Stimulated activated CD4-positive, alpha-beta T cell treated with anti-CD3 and anti-CD28 coated beads, Interleukin-2, amount 100 ng/mL, for 4 hours (primary cell): ENCODE data around the gene SDC3.

ENCODE experiments used
- DNase-seq: peaks from one replicate; pipeline ENCODE4 v3.0.0-alpha.2; 2020; ENCODE audit warnings: low read depth

SDC3 gene

DNA sequence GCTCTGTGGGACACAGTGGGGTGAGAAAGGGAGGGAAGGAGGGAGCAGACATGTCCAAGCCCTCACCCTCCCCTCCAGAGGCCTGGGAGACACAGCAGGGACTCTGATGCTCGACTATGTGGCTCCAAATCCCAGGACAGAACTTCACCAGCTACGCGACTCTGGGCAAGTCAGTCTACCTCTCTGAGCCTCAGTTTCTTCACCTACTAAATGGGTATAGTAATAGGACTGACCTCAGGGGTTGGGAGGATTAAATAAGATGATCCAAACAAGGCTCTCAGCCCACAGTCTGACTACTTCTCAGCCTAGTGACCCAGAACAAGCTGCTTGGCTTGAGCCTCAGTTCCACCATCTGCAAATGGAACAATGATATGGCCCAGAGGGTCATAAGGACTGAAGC lies 19.6 kb downstream of the SDC3 start:
- DNase-seq: no peak

- DNase-seq: no peak
Observed at GRCh38 chr1:30888391-30888790, 20.2 kb downstream of the SDC3 start.

- no peak for DNase-seq
Observed at GRCh38 chr1:30887485-30888315, 20.9 kb downstream of the SDC3 start.

- no peak for DNase-seq
Observed at GRCh38 chr1:30886710-30887428, 21.7 kb downstream of the SDC3 start.

DNA sequence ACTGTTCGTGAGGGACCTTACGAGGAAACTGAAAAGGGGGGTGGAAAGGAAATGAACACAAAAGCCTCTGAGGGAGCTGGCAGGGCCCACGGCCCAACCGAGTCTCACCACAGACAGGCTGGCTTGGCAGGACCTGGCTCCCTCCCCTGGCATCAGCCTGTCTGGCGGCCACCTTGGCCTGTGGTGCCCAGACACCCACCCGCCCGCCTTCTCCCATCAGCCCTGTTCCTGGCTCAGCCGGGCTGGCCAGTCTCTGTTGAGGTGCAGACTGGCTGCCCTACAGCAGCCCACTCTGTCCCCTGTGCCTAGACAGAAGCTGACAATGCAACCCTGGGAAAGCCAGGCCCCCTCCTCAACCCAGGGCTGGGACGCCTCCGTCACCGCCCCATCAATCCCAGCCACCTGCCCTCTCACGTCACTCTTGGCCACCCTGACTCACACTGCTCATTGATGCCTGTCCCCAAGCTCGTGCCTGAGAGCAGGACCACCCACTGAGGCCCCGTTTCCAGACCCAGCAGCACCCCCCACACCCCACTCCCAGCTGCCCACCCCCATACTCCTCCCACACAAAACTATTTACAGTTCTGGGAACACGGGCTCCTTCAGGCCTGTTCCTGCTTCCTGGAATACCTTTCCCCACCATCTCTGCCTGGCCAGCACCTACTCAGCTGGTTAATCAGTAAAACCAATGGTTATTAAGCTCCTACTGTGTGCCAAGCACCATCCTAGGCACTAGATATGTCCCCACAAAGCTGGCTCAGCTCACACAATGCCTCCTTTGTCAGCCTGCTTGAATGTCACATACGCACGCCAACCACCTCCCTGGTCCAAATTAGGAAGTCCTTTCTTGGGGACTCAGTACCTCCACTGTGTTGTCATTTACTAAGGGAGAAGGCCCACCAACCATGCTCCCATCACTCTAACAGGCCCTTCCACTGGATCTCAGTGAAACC lies 22.7 kb downstream of the SDC3 start:
- no peak for DNase-seq

- no peak for DNase-seq
Observed at GRCh38 chr1:30884723-30885122, 23.8 kb downstream of the SDC3 start.

- no peak for DNase-seq
Observed at GRCh38 chr1:30883389-30884172, 25.0 kb downstream of the SDC3 start.

GRCh38 chr1:30882678-30883388 lies 25.7 kb downstream of the SDC3 start:
- no peak for DNase-seq

- DNase-seq: no peak
Observed at GRCh38 chr1:30881319-30882181, 27.0 kb downstream of the SDC3 start.

DNA sequence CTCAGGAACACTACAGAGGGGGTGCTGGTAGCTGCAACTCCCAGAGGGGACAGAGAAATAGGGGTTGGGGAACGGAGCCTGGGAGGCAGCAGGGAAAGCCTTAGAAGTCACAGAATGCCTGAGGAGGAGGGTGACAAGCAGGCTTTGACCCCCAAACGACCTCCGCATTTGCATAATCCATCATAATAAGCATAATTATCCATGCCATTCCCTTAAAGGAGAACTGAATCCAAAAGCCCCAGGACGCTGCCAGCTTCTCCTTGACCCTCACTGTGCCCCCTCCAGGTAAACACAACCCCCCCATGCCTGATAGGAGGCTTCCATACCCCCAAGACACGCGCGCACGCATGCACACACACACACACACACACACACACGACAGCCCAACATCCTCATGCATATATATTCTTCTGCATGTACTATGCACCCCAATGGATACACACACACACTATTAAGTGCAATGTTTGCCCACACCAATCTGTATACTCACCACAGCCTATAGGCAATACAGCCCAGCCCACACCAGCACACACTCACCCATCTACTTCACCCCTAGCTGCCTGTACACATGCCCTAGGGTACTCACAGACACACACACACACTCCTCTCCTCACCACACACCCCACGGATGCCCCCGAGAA lies 27.8 kb downstream of the SDC3 start:
- DNase-seq: no peak

DNA sequence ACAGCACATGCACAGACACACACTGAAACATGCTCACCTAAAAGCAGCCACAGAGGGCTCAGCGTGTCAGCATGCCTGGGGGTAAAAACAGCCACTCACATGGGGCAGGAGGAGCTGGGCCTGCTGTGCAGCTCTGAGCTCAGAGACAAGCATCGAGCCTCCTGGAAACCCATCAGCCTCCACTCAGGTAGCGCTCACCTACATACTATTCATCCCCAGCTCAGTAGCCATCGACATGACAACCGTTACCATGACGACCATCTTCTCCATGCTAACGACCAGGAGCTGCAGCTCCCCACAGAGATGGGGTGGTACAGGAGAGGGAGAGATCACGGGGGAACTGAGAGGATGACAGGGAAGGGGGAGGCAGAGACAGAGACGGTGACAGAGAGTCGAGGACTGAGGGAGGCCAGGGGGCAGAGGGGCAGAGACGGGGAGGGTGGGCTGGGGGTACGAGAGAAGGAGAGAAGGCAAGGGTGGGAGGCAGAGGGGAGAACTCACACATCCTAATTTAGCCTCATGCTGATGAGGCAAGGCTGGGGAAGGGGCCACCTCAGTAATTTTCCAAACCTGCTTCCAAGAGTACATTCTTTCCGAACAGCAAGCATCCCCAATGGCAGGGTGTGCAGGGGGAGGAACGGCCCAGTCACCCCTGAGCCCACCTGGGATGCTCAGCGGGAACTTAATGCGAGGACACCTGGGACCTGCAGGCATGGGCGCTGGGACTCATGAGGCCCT lies 28.4 kb downstream of the SDC3 start:
- no peak for DNase-seq

- DNase-seq: no peak
Observed at GRCh38 chr1:30879126-30879786, 29.3 kb downstream of the SDC3 start.

DNA sequence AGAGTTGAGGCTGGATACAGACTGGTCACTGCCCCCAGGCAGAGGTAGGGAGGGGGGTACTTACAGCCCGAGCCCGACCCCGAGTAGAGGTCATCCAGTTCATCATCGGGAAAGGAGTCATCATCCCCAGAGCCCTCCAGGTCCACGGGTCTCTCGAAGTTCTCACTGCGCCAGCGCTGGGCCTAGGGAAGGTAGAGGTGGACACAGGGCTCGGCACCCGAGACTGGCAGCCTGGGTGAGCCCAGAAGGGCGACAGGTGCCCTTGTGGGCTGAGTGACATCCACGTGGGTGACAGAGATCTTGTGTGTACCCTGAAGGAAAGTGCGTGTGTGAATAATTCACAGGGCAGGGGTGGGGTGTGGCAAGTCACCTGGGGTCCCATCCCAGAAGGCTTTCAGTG lies 30.0 kb downstream of the SDC3 start:
- no peak for DNase-seq

DNA sequence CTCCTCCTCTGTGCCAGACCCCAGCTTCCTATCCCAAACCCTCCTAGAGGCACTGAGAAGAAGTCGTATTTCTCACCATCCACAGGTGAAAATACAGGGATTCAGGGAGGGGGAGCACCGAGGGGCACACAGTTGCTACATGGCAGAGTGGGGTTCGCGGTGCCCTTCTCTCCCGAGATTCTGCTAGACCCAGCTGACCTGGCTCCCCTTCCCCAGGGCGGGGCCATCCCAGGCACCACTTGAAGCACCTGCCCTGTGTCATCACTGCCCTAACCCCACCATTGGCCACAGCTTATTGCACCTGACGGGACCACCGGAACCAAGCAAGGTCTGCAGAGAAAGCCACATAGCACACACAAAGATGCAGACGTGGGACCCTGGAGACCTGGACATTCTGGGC lies 30.5 kb downstream of the SDC3 start:
- no peak for DNase-seq

GRCh38 chr1:30877205-30877912 lies 31.2 kb downstream of the SDC3 start:
- no peak for DNase-seq

DNA sequence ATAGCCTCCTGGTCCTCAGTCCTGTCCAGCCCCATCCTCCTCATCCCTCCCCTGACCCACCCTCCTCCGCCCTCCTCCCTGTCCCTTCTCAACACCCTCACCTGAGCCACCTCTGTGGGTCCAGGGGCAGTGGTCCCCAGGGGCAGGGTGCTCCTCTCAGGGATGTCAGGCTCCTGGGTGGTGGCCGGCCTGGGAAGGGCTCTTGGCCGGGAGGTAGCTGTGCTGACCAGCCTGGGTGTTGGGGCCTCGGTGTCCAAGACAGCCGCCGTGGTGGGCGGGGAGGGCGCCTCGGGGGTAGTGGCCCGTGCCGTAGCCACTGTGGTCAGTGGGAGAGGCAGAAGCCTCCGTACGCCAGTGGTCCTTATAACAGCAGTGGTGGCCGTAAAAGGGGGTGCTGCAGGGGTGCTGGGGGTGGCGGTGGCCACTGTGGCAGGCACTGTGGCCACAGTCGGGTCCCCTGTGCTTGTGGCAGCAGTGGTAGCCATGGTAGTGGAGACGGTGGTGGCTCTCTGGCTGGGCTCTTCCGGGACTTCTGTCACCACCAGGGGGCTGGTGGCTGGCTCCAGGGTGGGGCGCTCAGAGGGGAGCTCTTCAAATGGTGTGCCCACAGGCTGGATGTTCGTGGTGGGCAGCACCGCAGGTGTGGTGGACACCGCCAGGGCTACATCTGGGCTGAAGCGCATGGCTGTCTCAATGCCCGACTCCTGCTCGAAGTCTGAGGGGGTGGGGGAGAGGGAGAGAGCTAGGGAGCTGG lies 31.9 kb downstream of the SDC3 start:
- DNase-seq: no peak

DNA sequence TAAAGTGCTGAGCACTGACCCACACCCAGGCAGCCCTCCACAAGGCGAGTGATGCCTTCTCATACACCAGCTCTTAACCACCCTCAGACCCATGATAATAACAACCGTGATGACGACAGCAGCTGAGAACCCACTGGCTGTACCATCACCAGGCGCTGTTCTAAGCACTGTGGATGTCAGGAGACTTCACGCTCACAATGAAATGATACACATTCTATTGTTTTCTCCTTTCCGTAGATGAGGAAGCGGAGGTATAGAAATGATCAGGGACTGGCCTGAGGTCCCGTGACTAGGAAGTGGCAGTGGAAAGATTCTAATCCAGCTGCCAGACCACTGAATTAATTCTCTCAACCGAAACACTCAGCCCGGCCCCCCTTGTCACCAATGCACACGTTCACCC lies 32.6 kb downstream of the SDC3 start:
- DNase-seq: no peak
